A549 (cell line): ENCODE measurements around the gene AFF2. TPM values are rescaled to one million over a fixed set of nuclear protein-coding genes. Genes with fewer than 3 reads are reported as not detected.

Experiments
- ATAC-seq, 2 experiments: fragments of 200-7000 bp in 1 of 2; fragments of >200 bp in 1 of 2; cut with Nextera tagmentation in 1 of 2; cut with Tn5 transposase in 1 of 2; 3 replicates each; pipeline versions ENCODE4 v1.8.0 to v1.9.1; 2018 to 2020; ENCODE audit warnings: mild to moderate bottlenecking in 1 of 2, moderate library complexity in 1 of 2
- CTCF ChIA-PET: fragments of 300-600 bp; sonication (Branson Sonifier 250); formaldehyde crosslinking; extraction: SDS; loops from one replicate; lab custom pipeline; 2021; ENCODE audit warnings: antibody characterized with exemption, inconsistent platforms; lab: Yijun Ruan, JAX
- POLR2A ChIA-PET: fragments of 350-600 bp; formaldehyde crosslinking; extraction: SDS; loops from one replicate; lab custom pipeline; 2021; ENCODE audit warnings: antibody characterized with exemption, inconsistent platforms; lab: Yijun Ruan, JAX
- DNase-seq, 2 experiments: peaks; one replicate each; pipeline versions ENCODE4 v3.0.0 to v3.0.0-alpha.2; 2011 to 2016; ENCODE audit warnings: low read depth in 1 of 2, low spot score in 1 of 2
- FAIRE-seq: peaks from 2 replicates; lab custom pipeline; 2011; peaks lifted over from hg19 to GRCh38; lab: Jason Lieb, UNC
- H3K27ac ChIP-seq, 2 experiments: fragments of >200 bp; sonication (Bioruptor Twin); formaldehyde crosslinking; 3 replicates each; pipeline ENCODE4 v1.5.1; 2016 to 2017
- H3K4me1 ChIP-seq: fragments of >200 bp; sonication (Bioruptor Twin); formaldehyde crosslinking; 3 replicates; pipeline ENCODE4 v1.6.1; 2016
- H3K4me2 ChIP-seq: fragments of >200 bp; sonication (Bioruptor Twin); formaldehyde crosslinking; 3 replicates; pipeline ENCODE4 v1.6.1; 2016
- H3K4me3 ChIP-seq: fragments of >200 bp; sonication (Bioruptor Twin); formaldehyde crosslinking; 3 replicates; pipeline ENCODE4 v1.5.1; 2016
- H3K9me3 ChIP-seq: fragments of >200 bp; sonication (Bioruptor Twin); formaldehyde crosslinking; 3 replicates; pipeline ENCODE4 v1.6.1; 2016
- CBX8 ChIP-seq: fragments of 200-600 bp; sonication (generic); IDR thresholded peaks from 2 replicates; pipeline ENCODE4 v1.6.1; 2016
- CEBPB ChIP-seq, 2 experiments: fragments of >200 bp in 1 of 2; sonication (Bioruptor Twin) in 1 of 2; formaldehyde crosslinking in 1 of 2; IDR thresholded peaks; 2 replicates each; pipeline ENCODE4 v1.6.1; 2012 to 2016
- CHD2 ChIP-seq: fragments of 150-350 bp; IDR thresholded peaks from 2 replicates; pipeline ENCODE4 v1.6.1; 2014; ENCODE audit warnings: low read length; ENCODE audit not compliant: partially characterized antibody
- CTCF ChIP-seq: fragments of >200 bp; sonication (Bioruptor Twin); formaldehyde crosslinking; IDR thresholded peaks from 3 replicates; pipeline ENCODE4 v1.5.1; 2016
- EHF ChIP-seq: fragments of 250-450 bp; sonication (Bioruptor Pico); IDR thresholded peaks from 2 replicates; pipeline ENCODE4 v1.5.0; 2020; ENCODE audit warnings: mild to moderate bottlenecking
- EHMT2 ChIP-seq: fragments of 200-600 bp; sonication (generic); IDR thresholded peaks from 2 replicates; pipeline ENCODE4 v1.6.1; 2016; ENCODE audit warnings: antibody characterized with exemption, low read depth, mild to moderate bottlenecking, moderate library complexity
- ESRRA ChIP-seq: fragments of 150-350 bp; IDR thresholded peaks from 2 replicates; pipeline ENCODE4 v1.6.1; 2014; ENCODE audit warnings: mild to moderate bottlenecking, low read length, borderline replicate concordance
- JUNB ChIP-seq: fragments of >200 bp; sonication (Bioruptor Twin); formaldehyde crosslinking; IDR thresholded peaks from 2 replicates; pipeline ENCODE4 v1.6.1; 2016
- MAFK ChIP-seq: fragments of 450-650 bp; IDR thresholded peaks from 2 replicates; pipeline ENCODE4 v1.6.1; 2014; ENCODE audit not compliant: partially characterized antibody
- MAX ChIP-seq: IDR thresholded peaks from 2 replicates; pipeline ENCODE4 v1.6.1; 2012
- RARB ChIP-seq: fragments of 250-450 bp; sonication (Bioruptor Pico); IDR thresholded peaks from 2 replicates; pipeline ENCODE4 v1.8.0; 2021; ENCODE audit warnings: mild to moderate bottlenecking, moderate library complexity
- ZFP36 ChIP-seq: fragments of 450-650 bp; IDR thresholded peaks from 2 replicates; pipeline ENCODE4 v1.6.1; 2014; ENCODE audit warnings: borderline replicate concordance; ENCODE audit not compliant: partially characterized antibody
- WGBS: methylation state at CpG from one replicate; pipeline ENCODE4 v1.1.6; 2017; ENCODE audit errors: missing lambda C conversion rate; 5-methylcytosine and 5-hydroxymethylcytosine counted together
- polyA plus RNA-seq, 4 experiments: library from polyadenylated mRNA; depleted of rRNA in 3 of 4; stranded (reverse); fragments of >200 nt; fragmentation: RNase III in 1 of 4; extraction: RNeasy Plus Mini Kit Qiagen cat#74134 plus additional on column Dnase treatment in 1 of 4; gene quantifications; 2 replicates in 3 of 4; 3 replicates in 1 of 4; pipeline ENCODE4 v1.2.3, GENCODE V29; 2011 to 2017
- TF ChIP-seq, protein P1 (sequence below): fragments of >200 bp; sonication (Bioruptor Twin); formaldehyde crosslinking; IDR thresholded peaks from 3 replicates; pipeline ENCODE4 v1.6.1; 2016

AFF2 gene
- polyA plus RNA-seq, 2 of the 4 experiments (the other 2 are of a cell fraction) = 0.04 TPM; not detected in 1

DNA sequence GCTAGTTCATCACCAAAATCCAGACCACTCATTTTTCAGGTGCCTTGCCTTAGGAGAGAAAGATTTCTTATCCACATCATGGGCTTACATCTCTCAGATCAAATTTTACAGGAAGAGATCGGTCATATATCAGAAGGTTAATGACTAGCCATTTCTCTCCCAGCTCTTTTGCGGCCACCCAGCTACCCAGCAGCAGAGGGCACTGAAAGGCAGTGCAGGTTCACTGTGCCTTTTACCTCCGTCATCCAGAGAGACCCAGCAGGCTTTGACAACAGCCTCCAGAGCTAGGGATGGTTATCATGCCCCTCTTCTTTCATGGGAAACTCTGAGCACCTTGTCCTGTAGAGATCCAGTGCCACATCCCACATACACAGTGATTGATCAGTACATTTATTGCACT is 384.8 kb downstream of the AFF2 start:
- ATAC-seq (no peak), FAIRE-seq (no peak), DNase-seq (no peak)
- no peak for TF ChIP-seq EHF (CRISPR knock-in tag)
- no peak overlapping the region for H3K4me3 ChIP-seq
- no peaks in the 10 kb centered on the region for H3K4me1 ChIP-seq
- ChIA-PET POLR2A (no interaction called here), CTCF (interaction anchor here (1.4 kb wide), 1 partner anchor 9 kb away, joined by 4 read pairs; no protein-coding TSS in a partner anchor)
- no peaks in the 10 kb centered on the region for H3K9me3 ChIP-seq
- no peak overlapping the region for H3K27ac ChIP-seq
- WGBS = 0% methylated on average over 3 of the region's 3 CpGs
- H3K4me2 ChIP-seq = no peak overlapping the region

DNA sequence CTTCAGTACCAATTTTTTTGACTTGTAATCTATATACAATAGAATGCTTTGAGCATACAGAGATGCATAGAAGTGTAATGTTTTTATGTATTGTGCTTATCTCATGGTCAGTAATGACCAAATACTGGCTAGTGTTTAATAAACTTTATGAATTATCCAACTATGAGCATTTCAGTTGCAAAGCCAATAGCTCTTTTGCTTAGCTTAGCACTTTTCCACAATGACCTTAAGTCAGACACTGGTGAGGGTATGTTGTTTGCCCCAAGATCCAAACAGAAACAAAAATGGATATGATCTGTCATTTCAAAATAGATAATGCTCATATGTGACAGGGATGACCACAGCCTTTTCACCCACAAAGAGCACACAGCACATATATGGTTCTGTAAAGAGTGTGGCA is 393.0 kb downstream of the AFF2 start:
- ATAC-seq = no peak
- TF ChIP-seq MAX (no peak), MAFK (peak; percentile 24)
- no peak for DNase-seq

DNA sequence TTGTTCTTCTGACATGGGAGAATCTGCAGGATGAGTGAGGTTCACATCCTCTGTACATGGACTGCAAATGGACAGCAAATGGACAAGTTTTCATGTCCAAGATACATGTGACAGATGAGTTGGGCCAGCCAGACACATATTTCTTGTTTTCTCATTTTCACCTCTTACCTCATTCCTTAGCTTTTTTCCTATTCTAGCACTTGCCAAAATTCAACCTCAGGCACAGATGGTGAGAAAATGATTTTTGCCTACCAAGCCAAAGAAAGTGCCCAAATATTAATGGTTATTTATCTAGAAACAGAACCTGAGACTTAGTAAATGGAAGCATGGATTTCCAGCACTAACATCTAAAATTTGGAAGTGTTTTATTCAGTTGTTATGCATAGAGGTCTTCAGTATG is 402.2 kb downstream of the AFF2 start:
- H3K4me1 ChIP-seq = no peaks in the 10 kb centered on the region
- CTCF ChIA-PET = no interaction called here
- no peak overlapping the region for H3K4me3 ChIP-seq
- no peak overlapping the region for H3K4me2 ChIP-seq
- TF ChIP-seq ZFP36 (no peak), EHMT2 (no peak)
- FAIRE-seq (no peak), ATAC-seq (no peak), DNase-seq (no peak)
- POLR2A ChIA-PET = no interaction called here
- no peak overlapping the region for H3K27ac ChIP-seq
- H3K9me3 ChIP-seq = no peaks in the 10 kb centered on the region

More for the DNA sequence above, 393.0 kb downstream of the AFF2 start:
- Histone ChIP-seq H3K27ac (no peak overlapping the region), H3K4me1 (no peaks in the 10 kb centered on the region), H3K4me3 (no peak overlapping the region), H3K9me3 (no peaks in the 10 kb centered on the region), H3K4me2 (no peak overlapping the region)
- no peak for FAIRE-seq
- ChIA-PET POLR2A (no interaction called here), CTCF (no interaction called here)

DNA sequence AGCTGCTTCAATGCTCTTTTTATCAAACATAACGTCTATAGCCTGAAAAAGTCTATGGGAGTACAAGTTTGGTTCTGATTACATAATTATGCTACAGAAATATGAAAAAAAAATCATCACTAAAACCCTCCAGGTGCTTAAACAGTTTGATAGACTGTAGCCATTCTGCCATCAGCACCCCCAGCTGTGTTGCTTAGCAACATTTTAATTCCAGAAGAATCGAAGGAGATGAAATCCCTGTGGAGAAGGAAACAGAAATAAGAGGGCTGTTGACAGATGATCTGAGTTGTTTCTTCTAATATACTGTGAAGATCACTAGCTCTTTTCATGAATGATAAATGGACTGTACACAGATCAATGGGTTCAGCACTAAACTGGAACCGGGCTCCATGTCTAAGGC is 402.8 kb downstream of the AFF2 start:
- TF ChIP-seq MAFK (no peak), RARB (CRISPR knock-in tag) (no peak), CHD2 (no peak), JUNB (no peak), EHF (CRISPR knock-in tag) (no peak), ZFP36 (no peak)
- TF ChIP-seq, protein P1, sequence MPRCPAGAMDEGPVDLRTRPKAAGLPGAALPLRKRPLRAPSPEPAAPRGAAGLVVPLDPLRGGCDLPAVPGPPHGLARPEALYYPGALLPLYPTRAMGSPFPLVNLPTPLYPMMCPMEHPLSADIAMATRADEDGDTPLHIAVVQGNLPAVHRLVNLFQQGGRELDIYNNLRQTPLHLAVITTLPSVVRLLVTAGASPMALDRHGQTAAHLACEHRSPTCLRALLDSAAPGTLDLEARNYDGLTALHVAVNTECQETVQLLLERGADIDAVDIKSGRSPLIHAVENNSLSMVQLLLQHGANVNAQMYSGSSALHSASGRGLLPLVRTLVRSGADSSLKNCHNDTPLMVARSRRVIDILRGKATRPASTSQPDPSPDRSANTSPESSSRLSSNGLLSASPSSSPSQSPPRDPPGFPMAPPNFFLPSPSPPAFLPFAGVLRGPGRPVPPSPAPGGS = no peak
- no peak for FAIRE-seq

GRCh38 chrX:148904421-148905111 is 404.1 kb downstream of the AFF2 start:
- no peak for FAIRE-seq

More for the DNA sequence above, 402.8 kb downstream of the AFF2 start:
- WGBS = 7% methylated on average over 3 of the region's 3 CpGs
- H3K27ac ChIP-seq = no peak overlapping the region
- H3K4me2 ChIP-seq = no peak overlapping the region
- H3K4me3 ChIP-seq = no peak overlapping the region
- ChIA-PET POLR2A (no interaction called here), CTCF (no interaction called here)
- no peak for ATAC-seq
- no peaks in the 10 kb centered on the region for H3K4me1 ChIP-seq
- no peaks in the 10 kb centered on the region for H3K9me3 ChIP-seq
- no peak for DNase-seq

More at GRCh38 chrX:148904421-148905111, 404.1 kb downstream of the AFF2 start:
- Histone ChIP-seq H3K4me2 (no peak overlapping the region), H3K4me3 (no peak overlapping the region), H3K27ac (no peak overlapping the region), H3K9me3 (no peaks in the 10 kb centered on the region), H3K4me1 (no peaks in the 10 kb centered on the region)
- WGBS = 0% methylated on average over 3 of the region's 3 CpGs
- DNase-seq (no peak), ATAC-seq (no peak)
- ChIA-PET CTCF (interaction anchor here (0.6 kb wide), 1 partner anchor 386 kb away, joined by 3 read pairs; no protein-coding TSS in a partner anchor), POLR2A (no interaction called here)
- TF ChIP-seq CTCF (no peak), ESRRA (no peak), CBX8 (no peak), CEBPB (IDR thresholded peaks at IDR 0.05) (no peak)
